PC-3 (cell line): ENCODE measurements around the gene SMIM44. TPM values are rescaled to one million over a fixed set of nuclear protein-coding genes. Genes with fewer than 3 reads are reported as not detected.

ENCODE experiments used
- ATAC-seq: fragments of 200-7000 bp; cut with Tn5 transposase; 2 replicates; pipeline ENCODE4 v1.9.1; 2020; ENCODE audit warnings: mild to moderate bottlenecking, moderate library complexity
- BruUV-seq: library from RNA; stranded (reverse); fragments of 400-500 nt; replicated peaks from 2 replicates; lab custom pipeline; 2021; lab: Mats Ljungman, UMichigan
- CTCF ChIA-PET: fragments of 300-600 bp; sonication (Branson Sonifier 250); formaldehyde crosslinking; loops from one replicate; lab custom pipeline; 2022; ENCODE audit warnings: antibody characterized with exemption; lab: Charles Lee
- POLR2A ChIA-PET: fragments of 300-600 bp; sonication (Branson Sonifier 250); formaldehyde crosslinking; loops from one replicate; lab custom pipeline; 2022; ENCODE audit warnings: antibody characterized with exemption; ENCODE audit not compliant: unreplicated experiment; lab: Charles Lee
- DNase-seq: peaks from one replicate; pipeline ENCODE4 v3.0.0-alpha.2; 2015
- H2AFZ ChIP-seq: fragments of 300-600 bp; sonication (generic); 2 replicates; pipeline ENCODE4 v1.6.0; 2016; ENCODE audit warnings: antibody characterized with exemption, low read length
- H3F3A ChIP-seq: fragments of 300-600 bp; sonication (generic); one replicate; pipeline ENCODE4 v1.6.0; 2017; ENCODE audit warnings: antibody characterized with exemption, low read length, control low read depth, mild to moderate bottlenecking; ENCODE audit not compliant: unreplicated experiment
- H3K27ac ChIP-seq: fragments of 300-600 bp; sonication (generic); 2 replicates; pipeline ENCODE4 v1.5.1; 2016; ENCODE audit warnings: mild to moderate bottlenecking, low read length
- H3K27me3 ChIP-seq: fragments of 300-600 bp; sonication (generic); 2 replicates; pipeline ENCODE4 v1.6.1; 2016; ENCODE audit warnings: low read length, mixed read lengths
- H3K36me3 ChIP-seq: fragments of 300-600 bp; sonication (generic); 2 replicates; pipeline ENCODE4 v1.6.1; 2016; ENCODE audit warnings: low read depth, mixed run types, low read length, mixed read lengths
- H3K4me1 ChIP-seq: fragments of 300-600 bp; sonication (generic); 2 replicates; pipeline ENCODE4 v1.5.1; 2016; ENCODE audit warnings: low read length; ENCODE audit not compliant: insufficient read depth
- H3K4me2 ChIP-seq: fragments of 300-600 bp; sonication (generic); 2 replicates; pipeline ENCODE4 v1.6.0; 2016; ENCODE audit warnings: low read length
- H3K4me3 ChIP-seq: fragments of 300-600 bp; sonication (generic); 2 replicates; pipeline ENCODE4 v1.5.1; 2016; ENCODE audit warnings: mild to moderate bottlenecking, low read length, mixed read lengths
- H3K79me2 ChIP-seq: fragments of 300-600 bp; sonication (generic); 2 replicates; pipeline ENCODE4 v1.6.1; 2017; ENCODE audit warnings: low read length, mixed read lengths
- H3K9ac ChIP-seq: fragments of 300-600 bp; sonication (generic); 2 replicates; pipeline ENCODE4 v1.6.0; 2016; ENCODE audit warnings: mild to moderate bottlenecking, low read length
- H3K9me2 ChIP-seq: fragments of 300-600 bp; sonication (generic); replicated peaks from 2 replicates; pipeline ENCODE4 v1.6.1; 2016; ENCODE audit warnings: mixed run types, low read length, mixed read lengths
- H3K9me3 ChIP-seq: fragments of 300-600 bp; sonication (generic); 2 replicates; pipeline ENCODE4 v1.6.1; 2016; ENCODE audit warnings: low read length, mixed read lengths
- H4K20me1 ChIP-seq: fragments of 300-600 bp; sonication (generic); 2 replicates; pipeline ENCODE4 v1.6.1; 2016; ENCODE audit warnings: low read length, mixed read lengths
- EZH2 ChIP-seq: fragments of 300-600 bp; sonication (generic); IDR thresholded peaks from one replicate; pipeline ENCODE4 v1.6.1; 2017; ENCODE audit warnings: antibody characterized with exemption, mild to moderate bottlenecking, low read length; ENCODE audit not compliant: unreplicated experiment
- EZH2phosphoT487 ChIP-seq: fragments of 300-600 bp; sonication (generic); IDR thresholded peaks from 2 replicates; pipeline ENCODE4 v1.6.1; 2018; ENCODE audit warnings: mild to moderate bottlenecking, antibody characterized with exemption, low read length, borderline replicate concordance
- intact Hi-C: fragments of 100-400 bp; cut with micrococcal nuclease; formaldehyde crosslinking; loops from 2 replicates; pipeline ENCODE4 v1.9.0; 2023
- total RNA-seq: library from RNA; depleted of rRNA; stranded (reverse); fragments of >200 nt; gene quantifications from 2 replicates; pipeline ENCODE4 v1.2.3, GENCODE V29; 2014
- TF ChIP-seq, protein P1 (sequence below): fragments of 300-600 bp; sonication (generic); conservative IDR thresholded peaks from 2 replicates; pipeline ENCODE4 v1.5.1; 2017; ENCODE audit warnings: antibody characterized with exemption, low read depth, mild to moderate bottlenecking, low read length

Gene SMIM44
- total RNA-seq, 1 experiment from 2014 or later, result not detected

DNA sequence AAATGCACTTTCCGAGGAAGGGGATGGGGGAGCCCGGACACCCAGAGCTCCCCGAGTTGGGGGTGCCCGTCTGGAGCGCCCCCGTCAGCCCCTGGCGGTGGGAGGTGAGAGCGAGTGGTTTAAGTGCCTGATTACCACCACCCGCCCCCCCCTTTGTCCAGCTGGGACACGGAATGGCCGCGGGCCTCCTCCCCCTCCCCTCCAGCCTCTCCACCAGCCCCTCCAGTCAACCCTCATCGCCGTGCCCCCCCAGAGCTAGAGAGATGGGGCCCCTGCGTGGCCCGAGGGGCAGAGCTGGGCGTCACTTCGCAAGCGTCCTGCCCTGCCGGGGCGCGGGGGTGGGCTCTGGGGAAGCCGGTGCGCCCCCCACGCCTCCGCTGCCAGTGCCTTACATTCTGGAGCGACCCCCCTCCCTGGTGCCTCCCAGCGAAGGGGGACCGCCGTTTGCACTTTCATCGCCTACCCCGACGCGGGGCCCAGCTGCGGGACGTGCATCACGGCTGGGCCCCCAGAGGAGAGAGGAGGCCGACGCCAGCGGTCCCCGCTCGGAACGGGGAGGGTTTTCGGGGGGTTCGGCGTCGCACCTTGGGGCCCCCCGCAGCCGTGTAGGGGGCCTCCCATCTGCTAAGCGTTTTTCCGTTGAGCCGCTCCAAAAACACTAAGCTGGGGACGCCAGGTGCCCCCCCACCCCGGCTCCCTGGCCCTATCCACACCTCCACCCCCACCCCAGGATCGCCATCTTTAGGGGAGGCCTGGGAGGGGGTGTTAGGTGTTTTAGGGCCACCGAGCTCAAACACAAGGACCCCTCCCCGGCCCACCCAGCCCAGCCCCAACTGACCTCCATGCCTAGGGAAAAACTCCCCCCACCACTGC, 19.3 kb downstream of the SMIM44 start:
- Histone ChIP-seq H3K9me3 (no peaks in the 10 kb centered on the region), H3K79me2 (no peaks in the 10 kb centered on the region), H2AFZ (no peak overlapping the region), H3K4me2 (no peak overlapping the region), H3K27ac (no peak overlapping the region), H3K9me2 (no peaks in the 10 kb centered on the region), H3K9ac (no peak overlapping the region), H3K36me3 (no peaks in the 10 kb centered on the region), H4K20me1 (no peaks in the 10 kb centered on the region), H3K4me1 (no peaks in the 10 kb centered on the region), H3F3A (no peaks in the 10 kb centered on the region), H3K4me3 (no peak overlapping the region), H3K27me3 (no peaks in the 10 kb centered on the region)
- TF ChIP-seq EZH2, result no peak
- TF ChIP-seq EZH2phosphoT487, result no peak
- TF ChIP-seq, protein P1, sequence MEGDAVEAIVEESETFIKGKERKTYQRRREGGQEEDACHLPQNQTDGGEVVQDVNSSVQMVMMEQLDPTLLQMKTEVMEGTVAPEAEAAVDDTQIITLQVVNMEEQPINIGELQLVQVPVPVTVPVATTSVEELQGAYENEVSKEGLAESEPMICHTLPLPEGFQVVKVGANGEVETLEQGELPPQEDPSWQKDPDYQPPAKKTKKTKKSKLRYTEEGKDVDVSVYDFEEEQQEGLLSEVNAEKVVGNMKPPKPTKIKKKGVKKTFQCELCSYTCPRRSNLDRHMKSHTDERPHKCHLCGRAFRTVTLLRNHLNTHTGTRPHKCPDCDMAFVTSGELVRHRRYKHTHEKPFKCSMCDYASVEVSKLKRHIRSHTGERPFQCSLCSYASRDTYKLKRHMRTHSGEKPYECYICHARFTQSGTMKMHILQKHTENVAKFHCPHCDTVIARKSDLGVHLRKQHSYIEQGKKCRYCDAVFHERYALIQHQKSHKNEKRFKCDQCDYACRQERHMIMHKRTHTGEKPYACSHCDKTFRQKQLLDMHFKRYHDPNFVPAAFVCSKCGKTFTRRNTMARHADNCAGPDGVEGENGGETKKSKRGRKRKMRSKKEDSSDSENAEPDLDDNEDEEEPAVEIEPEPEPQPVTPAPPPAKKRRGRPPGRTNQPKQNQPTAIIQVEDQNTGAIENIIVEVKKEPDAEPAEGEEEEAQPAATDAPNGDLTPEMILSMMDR, result no peak
- no TSS peak for BruUV-seq
- ChIA-PET POLR2A (interaction anchor here (0.6 kb wide), 1 partner anchor 644 kb away, joined by 4 read pairs; the partner anchor contains the start of gene ZNF554), CTCF (no interaction called here)
- ATAC-seq, result no peak
- intact Hi-C loops, result no loop called here
- DNase-seq, result no peak

DNA sequence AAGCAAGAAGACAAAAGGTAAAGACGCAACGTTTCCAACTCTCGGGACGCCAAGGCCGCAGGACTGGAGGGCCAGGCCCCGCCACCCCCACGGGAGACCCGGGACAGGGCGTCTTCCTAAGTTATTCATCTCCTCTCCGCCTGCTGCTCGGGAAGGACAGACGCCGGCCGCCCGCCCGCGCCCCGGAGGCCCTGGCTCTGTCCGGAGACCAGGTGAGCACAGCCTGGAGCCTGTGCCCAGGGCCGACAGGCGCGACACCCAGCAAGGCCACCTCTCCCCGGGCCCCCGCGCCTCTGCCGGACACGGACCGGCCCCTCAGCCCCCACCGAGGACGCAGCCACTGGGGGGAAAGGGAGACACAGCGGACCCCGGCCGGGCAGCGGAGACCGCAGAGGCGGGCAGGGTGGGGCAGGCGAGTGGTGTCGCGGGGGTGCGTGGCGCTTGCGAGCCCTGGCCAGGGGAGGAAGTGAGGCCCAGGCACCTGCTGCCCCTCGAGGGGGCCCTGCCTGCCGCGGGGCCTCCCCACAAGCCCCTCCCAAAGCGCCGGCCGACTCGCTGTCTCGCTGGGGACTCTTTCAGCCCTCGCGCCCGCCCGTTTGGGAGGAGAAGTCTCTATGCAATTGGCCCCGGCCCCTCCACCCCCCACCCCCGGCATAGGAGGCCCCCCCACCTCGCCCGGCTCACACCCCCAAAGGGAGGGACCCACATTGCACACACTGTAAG, 20.1 kb downstream of the SMIM44 start:
- TF ChIP-seq, protein P1, result no peak
- TF ChIP-seq EZH2phosphoT487, result no peak
- no peak for TF ChIP-seq EZH2
- no peaks in the 10 kb centered on the region for H3K4me1 ChIP-seq
- H3K9me2 ChIP-seq, result no peaks in the 10 kb centered on the region
- BruUV-seq, result no TSS peak
- no peaks in the 10 kb centered on the region for H3K79me2 ChIP-seq
- H3K4me2 ChIP-seq, result no peak overlapping the region
- POLR2A ChIA-PET, result no interaction called here
- CTCF ChIA-PET, result no interaction called here
- no peak overlapping the region for H3K27ac ChIP-seq
- H3K9ac ChIP-seq, result no peak overlapping the region
- no peaks in the 10 kb centered on the region for H3F3A ChIP-seq
- no peaks in the 10 kb centered on the region for H3K36me3 ChIP-seq
- no peak overlapping the region for H2AFZ ChIP-seq
- no peak overlapping the region for H3K4me3 ChIP-seq
- no peaks in the 10 kb centered on the region for H4K20me1 ChIP-seq
- DNase-seq (no peak), ATAC-seq (no peak)
- intact Hi-C loops, result no loop called here
- H3K27me3 ChIP-seq, result no peaks in the 10 kb centered on the region
- no peaks in the 10 kb centered on the region for H3K9me3 ChIP-seq
